ENCODE measurements around the gene SLC7A10. TPM values are rescaled to one million over a fixed set of nuclear protein-coding genes. Genes with fewer than 3 reads are reported as not detected.

Gene SLC7A10
- total RNA-seq, 3 donors from 2014 or later: 6.9 to 8.8 TPM; not detected in 1

DNA sequence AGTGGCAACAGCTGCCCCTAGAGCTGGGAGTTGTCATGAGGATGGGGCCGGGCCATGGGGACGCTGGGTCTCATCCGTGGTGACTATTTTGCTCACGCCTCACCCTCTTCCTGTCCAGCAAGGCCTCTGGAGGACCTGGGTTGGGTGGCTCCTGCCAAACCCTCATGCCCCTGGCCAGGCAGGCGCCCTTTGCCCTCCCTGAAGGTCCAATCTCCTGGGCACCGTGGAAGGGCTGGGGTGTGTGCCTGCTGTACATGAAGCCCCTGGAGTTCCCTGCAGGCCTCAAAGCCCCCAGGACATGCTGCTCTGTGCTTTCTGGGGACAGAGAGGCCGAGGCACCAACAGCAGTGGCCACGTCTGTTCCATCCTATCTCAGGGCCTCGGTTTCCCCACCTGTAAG lies 17.7 kb downstream of the SLC7A10 start:
- no peaks in the 10 kb centered on the region for H3K36me3 ChIP-seq
- H3K27me3 ChIP-seq: no peaks in the 10 kb centered on the region
- H3K27ac ChIP-seq: no peak overlapping the region
- TF ChIP-seq POLR2AphosphoS5 (IDR thresholded peaks at IDR 0.05): no peak
- TF ChIP-seq, protein P1, sequence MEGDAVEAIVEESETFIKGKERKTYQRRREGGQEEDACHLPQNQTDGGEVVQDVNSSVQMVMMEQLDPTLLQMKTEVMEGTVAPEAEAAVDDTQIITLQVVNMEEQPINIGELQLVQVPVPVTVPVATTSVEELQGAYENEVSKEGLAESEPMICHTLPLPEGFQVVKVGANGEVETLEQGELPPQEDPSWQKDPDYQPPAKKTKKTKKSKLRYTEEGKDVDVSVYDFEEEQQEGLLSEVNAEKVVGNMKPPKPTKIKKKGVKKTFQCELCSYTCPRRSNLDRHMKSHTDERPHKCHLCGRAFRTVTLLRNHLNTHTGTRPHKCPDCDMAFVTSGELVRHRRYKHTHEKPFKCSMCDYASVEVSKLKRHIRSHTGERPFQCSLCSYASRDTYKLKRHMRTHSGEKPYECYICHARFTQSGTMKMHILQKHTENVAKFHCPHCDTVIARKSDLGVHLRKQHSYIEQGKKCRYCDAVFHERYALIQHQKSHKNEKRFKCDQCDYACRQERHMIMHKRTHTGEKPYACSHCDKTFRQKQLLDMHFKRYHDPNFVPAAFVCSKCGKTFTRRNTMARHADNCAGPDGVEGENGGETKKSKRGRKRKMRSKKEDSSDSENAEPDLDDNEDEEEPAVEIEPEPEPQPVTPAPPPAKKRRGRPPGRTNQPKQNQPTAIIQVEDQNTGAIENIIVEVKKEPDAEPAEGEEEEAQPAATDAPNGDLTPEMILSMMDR (IDR thresholded peaks at IDR 0.05): no peak
- H3K9me3 ChIP-seq: no peaks in the 10 kb centered on the region
- no peaks in the 10 kb centered on the region for H3K4me1 ChIP-seq
- intact Hi-C loops (cut with DNase I; ENCODE audit: low total_unique reads): no loop called here
- no peak for DNase-seq (ENCODE audit: low spot score in 2 of 2)
- no peak overlapping the region for H3K4me3 ChIP-seq

DNA sequence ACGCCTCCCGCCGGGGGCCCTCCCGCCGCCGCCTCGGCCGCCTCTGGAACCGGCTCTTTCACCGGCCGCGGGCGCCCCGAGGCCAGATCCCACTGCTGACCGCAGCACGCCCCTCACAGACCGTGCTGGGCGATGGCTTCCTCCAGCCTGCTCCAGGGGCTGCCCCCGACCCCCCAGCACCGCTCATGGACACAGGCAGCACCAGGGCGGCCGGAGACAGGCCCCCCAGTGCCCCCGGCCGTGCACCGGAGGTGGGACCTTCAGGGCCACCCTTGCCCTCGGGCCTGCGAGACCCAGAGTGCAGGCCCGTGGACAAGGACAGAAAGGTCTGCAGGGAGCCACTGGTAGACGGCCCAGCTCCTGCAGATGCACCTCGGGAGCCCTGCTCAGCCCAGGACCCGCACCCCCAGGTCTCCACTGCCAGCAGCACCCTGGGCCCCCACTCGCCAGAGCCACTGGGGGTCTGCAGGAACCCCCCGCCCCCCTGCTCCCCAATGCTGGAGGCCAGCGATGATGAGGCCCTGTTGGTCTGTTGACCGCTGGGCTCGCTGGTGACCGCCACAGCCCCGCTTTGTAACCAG lies 18.5 kb downstream of the SLC7A10 start:
- intact Hi-C loops (cut with DNase I; ENCODE audit: low total_unique reads): no loop called here
- Histone ChIP-seq H3K27me3 (no peaks in the 10 kb centered on the region), H3K9me3 (no peaks in the 10 kb centered on the region), H3K4me1 (no peaks in the 10 kb centered on the region), H3K27ac (no peak overlapping the region), H3K4me3 (no peak overlapping the region), H3K36me3 (no peaks in the 10 kb centered on the region)
- no peak for DNase-seq (ENCODE audit: low spot score in 2 of 2)
- TF ChIP-seq, protein P1 (IDR thresholded peaks at IDR 0.05): no peak
- TF ChIP-seq POLR2A (IDR thresholded peaks at IDR 0.05) (no peak), POLR2AphosphoS5 (IDR thresholded peaks at IDR 0.05) (no peak)

- Histone ChIP-seq H3K36me3 (no peaks in the 10 kb centered on the region), H3K9me3 (no peaks in the 10 kb centered on the region), H3K27me3 (no peaks in the 10 kb centered on the region), H3K4me1 (no peaks in the 10 kb centered on the region), H3K27ac (no peak overlapping the region), H3K4me3 (no peak overlapping the region)
- no peak for DNase-seq (ENCODE audit: low spot score in 2 of 2)
- TF ChIP-seq POLR2AphosphoS5 (IDR thresholded peaks at IDR 0.05): no peak
- no peak for TF ChIP-seq POLR2A (IDR thresholded peaks at IDR 0.05)
- TF ChIP-seq, protein P1 (IDR thresholded peaks at IDR 0.05): no peak
- intact Hi-C loops (cut with DNase I; ENCODE audit: low total_unique reads): no loop called here
Observed at GRCh38 chr19:33206261-33207039, 19.2 kb downstream of the SLC7A10 start.

- Histone ChIP-seq H3K4me3 (no peak overlapping the region), H3K9me3 (no peaks in the 10 kb centered on the region), H3K27me3 (no peaks in the 10 kb centered on the region), H3K4me1 (no peaks in the 10 kb centered on the region), H3K36me3 (no peaks in the 10 kb centered on the region), H3K27ac (no peak overlapping the region)
- intact Hi-C loops (cut with DNase I; ENCODE audit: low total_unique reads): no loop called here
- no peak for TF ChIP-seq POLR2AphosphoS5 (IDR thresholded peaks at IDR 0.05)
- TF ChIP-seq, protein P1 (IDR thresholded peaks at IDR 0.05): no peak
- no peak for TF ChIP-seq POLR2A (IDR thresholded peaks at IDR 0.05)
- DNase-seq (ENCODE audit: low spot score in 2 of 2): no peak
Observed at GRCh38 chr19:33205531-33206260, 20.0 kb downstream of the SLC7A10 start.

GRCh38 chr19:33205110-33205509 lies 20.5 kb downstream of the SLC7A10 start:
- H3K9me3 ChIP-seq: no peaks in the 10 kb centered on the region
- no peak for TF ChIP-seq POLR2AphosphoS5 (IDR thresholded peaks at IDR 0.05)
- TF ChIP-seq POLR2A (IDR thresholded peaks at IDR 0.05): no peak
- TF ChIP-seq, protein P1 (IDR thresholded peaks at IDR 0.05): no peak
- intact Hi-C loops (cut with DNase I; ENCODE audit: low total_unique reads): no loop called here
- no peaks in the 10 kb centered on the region for H3K36me3 ChIP-seq
- no peak overlapping the region for H3K27ac ChIP-seq
- H3K4me3 ChIP-seq: no peak overlapping the region
- DNase-seq (ENCODE audit: low spot score in 2 of 2): no peak
- no peaks in the 10 kb centered on the region for H3K27me3 ChIP-seq
- H3K4me1 ChIP-seq: no peaks in the 10 kb centered on the region

All from breast epithelium (tissue), 4 donors.